Neural progenitor cell (in vitro differentiated cells): ENCODE measurements around the gene TSPAN5.

Experiments used
- EZH2 ChIP-seq: fragments of 200-600 bp; sonication (generic); IDR thresholded peaks from 2 replicates; pipeline ENCODE4 v1.6.1; 2017; ENCODE audit warnings: antibody characterized with exemption, mild to moderate bottlenecking, moderate library complexity
- EZH2phosphoT487 ChIP-seq: fragments of 200-600 bp; sonication (generic); IDR thresholded peaks from 2 replicates; pipeline ENCODE4 v1.6.1; 2017; ENCODE audit warnings: antibody characterized with exemption
- TF ChIP-seq, protein P1 (sequence below): fragments of 200-600 bp; sonication (generic); IDR thresholded peaks from 2 replicates; pipeline ENCODE4 v1.5.1; 2017; ENCODE audit warnings: antibody characterized with exemption, mild to moderate bottlenecking

DNA sequence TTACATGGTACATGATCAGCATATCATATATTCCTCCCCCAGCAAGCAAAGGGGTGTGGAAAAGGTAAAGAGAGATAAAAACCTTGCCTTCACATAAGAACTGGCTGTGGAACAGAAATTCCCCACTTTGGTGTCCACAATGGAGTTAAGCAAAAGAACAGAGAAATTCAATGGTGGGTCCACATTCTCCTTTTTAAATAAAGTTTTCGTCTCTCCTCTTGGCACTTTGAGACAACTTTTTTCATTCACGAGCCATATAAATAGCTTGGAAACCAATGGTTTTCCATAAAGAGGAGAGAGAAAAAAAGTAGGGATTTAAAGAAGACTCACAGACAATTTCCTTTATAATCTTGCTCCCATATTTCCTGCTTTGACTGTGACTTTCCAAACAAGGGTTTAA is 148.1 kb downstream of the TSPAN5 start:
- TF ChIP-seq, protein P1, sequence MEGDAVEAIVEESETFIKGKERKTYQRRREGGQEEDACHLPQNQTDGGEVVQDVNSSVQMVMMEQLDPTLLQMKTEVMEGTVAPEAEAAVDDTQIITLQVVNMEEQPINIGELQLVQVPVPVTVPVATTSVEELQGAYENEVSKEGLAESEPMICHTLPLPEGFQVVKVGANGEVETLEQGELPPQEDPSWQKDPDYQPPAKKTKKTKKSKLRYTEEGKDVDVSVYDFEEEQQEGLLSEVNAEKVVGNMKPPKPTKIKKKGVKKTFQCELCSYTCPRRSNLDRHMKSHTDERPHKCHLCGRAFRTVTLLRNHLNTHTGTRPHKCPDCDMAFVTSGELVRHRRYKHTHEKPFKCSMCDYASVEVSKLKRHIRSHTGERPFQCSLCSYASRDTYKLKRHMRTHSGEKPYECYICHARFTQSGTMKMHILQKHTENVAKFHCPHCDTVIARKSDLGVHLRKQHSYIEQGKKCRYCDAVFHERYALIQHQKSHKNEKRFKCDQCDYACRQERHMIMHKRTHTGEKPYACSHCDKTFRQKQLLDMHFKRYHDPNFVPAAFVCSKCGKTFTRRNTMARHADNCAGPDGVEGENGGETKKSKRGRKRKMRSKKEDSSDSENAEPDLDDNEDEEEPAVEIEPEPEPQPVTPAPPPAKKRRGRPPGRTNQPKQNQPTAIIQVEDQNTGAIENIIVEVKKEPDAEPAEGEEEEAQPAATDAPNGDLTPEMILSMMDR, result no peak
- TF ChIP-seq EZH2 (no peak), EZH2phosphoT487 (no peak)
